GM12873 (cell line): ENCODE data around the gene COPA.

Source experiments
- TF ChIP-seq, protein P1 (sequence below): IDR thresholded peaks from 2 replicates; pipeline ENCODE4 v1.5.1; 2012; ENCODE audit warnings: low read depth, mild to moderate bottlenecking, moderate library complexity, low read length, control low read depth; ENCODE audit not compliant: insufficient read depth; ENCODE audit errors: missing control alignments

Gene COPA

DNA sequence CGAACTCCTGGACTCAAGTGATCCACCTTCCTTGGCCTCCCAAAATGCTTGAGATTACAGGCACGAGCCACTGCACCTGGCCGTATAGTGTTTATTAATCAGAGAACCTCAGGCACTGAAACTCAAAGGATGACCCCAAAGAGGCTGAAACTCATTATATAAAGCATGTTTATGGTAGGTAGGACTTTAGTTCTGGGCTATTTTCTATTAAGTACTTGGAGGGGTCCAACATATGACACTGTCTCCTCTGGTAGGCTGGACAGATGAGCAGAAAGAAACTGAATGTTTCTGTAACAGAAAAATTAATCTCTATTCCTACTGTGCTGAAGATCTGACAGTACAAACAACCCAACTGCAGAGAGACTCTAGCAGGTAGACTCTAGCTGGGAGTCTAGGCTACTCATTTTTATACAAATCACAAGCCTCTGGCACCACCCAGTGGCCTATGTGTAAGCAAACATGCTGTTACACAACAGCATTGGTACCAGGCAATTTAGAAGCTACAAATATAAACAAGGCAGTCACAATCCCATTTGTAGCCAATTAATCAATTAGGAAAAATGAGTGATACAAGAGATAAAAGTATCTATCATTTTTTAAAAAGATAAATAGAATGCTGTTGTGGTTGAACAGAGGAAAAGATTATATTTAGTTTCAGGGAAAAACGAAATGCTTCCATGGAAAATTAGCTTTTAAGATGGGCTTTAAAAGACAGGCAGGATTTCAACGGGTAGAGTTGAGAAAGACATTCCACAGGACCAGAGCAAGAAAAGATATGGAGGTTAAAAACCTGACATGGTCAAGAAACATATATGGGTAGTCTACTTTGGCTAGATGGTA is 91.1 kb downstream of the COPA start:
- TF ChIP-seq, protein P1, sequence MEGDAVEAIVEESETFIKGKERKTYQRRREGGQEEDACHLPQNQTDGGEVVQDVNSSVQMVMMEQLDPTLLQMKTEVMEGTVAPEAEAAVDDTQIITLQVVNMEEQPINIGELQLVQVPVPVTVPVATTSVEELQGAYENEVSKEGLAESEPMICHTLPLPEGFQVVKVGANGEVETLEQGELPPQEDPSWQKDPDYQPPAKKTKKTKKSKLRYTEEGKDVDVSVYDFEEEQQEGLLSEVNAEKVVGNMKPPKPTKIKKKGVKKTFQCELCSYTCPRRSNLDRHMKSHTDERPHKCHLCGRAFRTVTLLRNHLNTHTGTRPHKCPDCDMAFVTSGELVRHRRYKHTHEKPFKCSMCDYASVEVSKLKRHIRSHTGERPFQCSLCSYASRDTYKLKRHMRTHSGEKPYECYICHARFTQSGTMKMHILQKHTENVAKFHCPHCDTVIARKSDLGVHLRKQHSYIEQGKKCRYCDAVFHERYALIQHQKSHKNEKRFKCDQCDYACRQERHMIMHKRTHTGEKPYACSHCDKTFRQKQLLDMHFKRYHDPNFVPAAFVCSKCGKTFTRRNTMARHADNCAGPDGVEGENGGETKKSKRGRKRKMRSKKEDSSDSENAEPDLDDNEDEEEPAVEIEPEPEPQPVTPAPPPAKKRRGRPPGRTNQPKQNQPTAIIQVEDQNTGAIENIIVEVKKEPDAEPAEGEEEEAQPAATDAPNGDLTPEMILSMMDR: peak; percentile 73

DNA sequence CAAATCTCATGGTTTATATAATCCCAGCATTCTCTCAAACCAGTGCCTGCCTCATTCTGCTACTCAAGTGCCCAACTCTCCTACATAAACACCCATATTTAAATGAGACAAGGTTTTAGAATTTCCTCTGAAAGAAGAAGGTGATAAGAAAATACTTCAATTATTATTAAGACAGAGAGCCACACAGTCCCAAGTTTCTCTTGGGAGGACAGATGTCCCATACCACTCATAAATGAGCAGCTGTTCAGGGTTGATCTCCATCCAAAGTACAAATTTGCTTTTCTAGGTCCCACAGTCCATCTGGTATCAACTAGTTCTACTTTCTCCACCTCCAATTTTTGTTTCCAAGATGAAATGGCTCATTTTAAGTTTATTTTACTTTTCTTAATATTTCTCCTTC is 92.0 kb downstream of the COPA start:
- TF ChIP-seq, protein P1: no peak

- TF ChIP-seq, protein P1: no peak
These were observed 96.0 kb downstream of the COPA start for GRCh38 chr1:160247053-160247452.

- TF ChIP-seq, protein P1: no peak
These were observed 97.6 kb downstream of the COPA start for GRCh38 chr1:160245434-160245833.

DNA sequence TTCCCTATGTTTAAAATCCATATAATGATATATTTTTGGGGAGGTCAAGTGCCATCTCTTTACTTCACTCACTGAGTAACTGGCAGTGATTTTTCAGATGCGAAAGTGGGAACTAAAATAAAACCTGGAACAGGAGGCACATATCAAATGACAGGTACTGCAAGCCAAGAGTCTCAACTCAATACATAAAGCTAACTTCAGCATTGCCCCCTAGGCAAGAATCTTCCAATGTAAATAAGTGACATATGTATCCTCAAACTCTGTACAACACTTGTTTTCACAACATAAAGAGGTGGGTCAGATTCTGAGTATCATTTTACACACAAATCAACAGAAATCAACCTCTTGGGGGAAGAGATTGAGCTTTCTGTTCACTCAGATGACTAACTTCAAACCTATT is 98.8 kb downstream of the COPA start:
- TF ChIP-seq, protein P1: no peak

GRCh38 chr1:160243767-160244166 is 99.3 kb downstream of the COPA start:
- TF ChIP-seq, protein P1: no peak

- TF ChIP-seq, protein P1: no peak
These were observed 103.3 kb downstream of the COPA start for GRCh38 chr1:160239582-160240299.
